Urinary bladder (tissue), 4 donors: ENCODE measurements around the gene NLGN1. TPM values are rescaled to one million over a fixed set of nuclear protein-coding genes. Genes with fewer than 3 reads are reported as not detected.
"Not testable (repeated sequence)": the region's sequence is repeated elsewhere in the genome, so short reads cannot be mapped to it uniquely, and the experiment has no call there.

Experiments used
- DNase-seq: peaks from one replicate; pipeline ENCODE4 v3.0.0-alpha.2; 2015; ENCODE audit errors: extremely low spot score
- H3K27ac ChIP-seq: one replicate; pipeline ENCODE4 v1.5.1; 2013; ENCODE audit warnings: low read depth, mild to moderate bottlenecking, moderate library complexity
- H3K36me3 ChIP-seq: one replicate; pipeline ENCODE4 v1.6.1; 2013; ENCODE audit warnings: mild to moderate bottlenecking, moderate library complexity; ENCODE audit not compliant: insufficient read depth
- H3K4me1 ChIP-seq: one replicate; pipeline ENCODE4 v1.6.1; 2013; ENCODE audit warnings: mild to moderate bottlenecking, moderate library complexity; ENCODE audit not compliant: insufficient read depth
- H3K4me3 ChIP-seq: one replicate; pipeline ENCODE4 v1.5.1; 2013; ENCODE audit warnings: low read depth, low read length
- WGBS: extraction: QIAGEN DNeasy Blood & Tissue Kit; methylation state at CpG from one replicate; pipeline ENCODE4 v1.1.7; 2013; 5-methylcytosine and 5-hydroxymethylcytosine counted together
- polyA plus RNA-seq: library from polyadenylated mRNA; stranded (reverse); fragments of 200-250 nt; gene quantifications from one replicate; pipeline ENCODE4 v1.2.3, GENCODE V29; 2013
- total RNA-seq: library from RNA; depleted of rRNA; stranded (reverse); fragments of >200 nt; gene quantifications from one replicate; pipeline ENCODE4 v1.2.3, GENCODE V29; 2014
- donor health status: healthy with polysubstance abuse.
- donor health status: healthy.

NLGN1 gene
- total and polyA plus RNA-seq, 2 donors: 8.4 to 51.8 TPM

DNA sequence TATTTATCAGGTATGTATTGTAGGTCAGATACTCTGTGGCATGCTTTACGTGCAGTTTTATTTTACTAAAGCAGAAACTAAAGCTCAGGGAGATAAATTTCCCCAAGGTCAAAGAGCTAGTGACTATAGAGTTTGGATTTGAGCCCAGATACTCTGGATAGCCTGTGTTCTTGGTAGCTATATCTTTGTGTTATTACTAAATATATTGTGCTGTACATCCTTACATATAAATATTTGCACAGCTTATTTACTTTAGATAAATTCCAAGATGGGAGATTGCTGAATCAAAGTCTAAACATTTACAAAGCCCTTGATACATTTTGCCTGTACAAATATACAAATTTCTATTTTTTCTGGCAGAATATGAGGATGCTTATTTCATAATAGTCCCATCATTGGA, 800.7 kb downstream of the NLGN1 start:
- Histone ChIP-seq H3K36me3 (no peaks in the 10 kb centered on the region), H3K4me3 (no peak overlapping the region), H3K4me1 (no peaks in the 10 kb centered on the region), H3K27ac (no peak overlapping the region)
- DNase-seq: peak; percentile 6
- WGBS: 41% methylated on average over 1 of the region's 1 CpG

DNA sequence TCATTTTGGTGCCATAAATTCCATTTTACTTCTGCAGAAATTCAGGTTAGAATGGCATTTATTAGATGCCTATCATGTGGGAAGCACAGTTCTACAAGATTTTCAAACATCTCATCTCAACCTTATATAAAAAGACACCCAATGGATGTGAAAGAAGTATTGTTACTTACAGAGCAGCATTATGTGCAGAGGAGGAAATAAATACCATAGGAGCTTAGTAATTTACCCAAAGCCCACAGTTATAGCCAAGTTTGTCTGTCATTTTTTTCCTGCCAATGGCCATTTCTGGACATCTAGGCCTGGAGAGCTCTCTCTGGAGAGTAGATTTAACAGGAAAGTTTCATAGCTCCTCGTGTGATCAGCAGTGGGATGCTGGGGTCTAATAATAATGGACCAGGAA, 802.2 kb downstream of the NLGN1 start:
- no peak for DNase-seq
- WGBS: 77% methylated on average over 1 of the region's 1 CpG
- Histone ChIP-seq H3K4me3 (no peak overlapping the region), H3K27ac (no peak overlapping the region), H3K4me1 (no peaks in the 10 kb centered on the region), H3K36me3 (no peaks in the 10 kb centered on the region)

- H3K27ac ChIP-seq: no peak overlapping the region
- no peak for DNase-seq
- WGBS: 79% methylated on average over 2 of the region's 2 CpGs
- no peaks in the 10 kb centered on the region for H3K36me3 ChIP-seq
- H3K4me1 ChIP-seq: no peaks in the 10 kb centered on the region
- no peak overlapping the region for H3K4me3 ChIP-seq
Observed at GRCh38 chr3:174202116-174202515, 804.6 kb downstream of the NLGN1 start.

- no peak for DNase-seq
- no peak overlapping the region for H3K27ac ChIP-seq
- H3K4me1 ChIP-seq: no peaks in the 10 kb centered on the region
- no peaks in the 10 kb centered on the region for H3K36me3 ChIP-seq
- H3K4me3 ChIP-seq: no peak overlapping the region
- 89% methylated on average over 1 of the region's 1 CpG for WGBS
Observed at GRCh38 chr3:174202561-174202960, 805.0 kb downstream of the NLGN1 start.

DNA sequence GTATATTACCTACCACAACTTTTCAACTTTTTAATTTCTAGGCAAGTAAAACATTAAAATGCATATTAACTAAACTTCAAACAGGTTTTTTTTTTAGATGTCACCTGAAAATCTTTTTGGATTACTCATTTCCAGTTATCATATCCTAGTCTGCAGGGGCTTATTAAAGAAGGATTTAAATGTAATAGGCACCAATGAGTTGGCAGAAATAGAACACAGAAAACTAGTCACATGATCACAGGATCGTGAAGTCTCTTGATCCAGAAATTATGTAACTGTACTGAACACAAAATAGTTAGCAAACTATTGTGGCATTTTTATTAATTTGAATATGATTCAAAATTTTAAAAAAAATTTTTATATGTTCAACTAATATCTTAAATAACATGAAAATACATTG, 807.2 kb downstream of the NLGN1 start:
- no peaks in the 10 kb centered on the region for H3K4me1 ChIP-seq
- H3K4me3 ChIP-seq: no peak overlapping the region
- no peak overlapping the region for H3K27ac ChIP-seq
- H3K36me3 ChIP-seq: no peaks in the 10 kb centered on the region
- DNase-seq: no peak
- WGBS: 59% methylated on average over 1 of the region's 1 CpG

- Histone ChIP-seq H3K27ac (no peak overlapping the region), H3K4me1 (no peaks in the 10 kb centered on the region), H3K4me3 (no peak overlapping the region), H3K36me3 (no peaks in the 10 kb centered on the region)
- 86% methylated on average over 4 of the region's 4 CpGs for WGBS
- DNase-seq: no peak
Observed at GRCh38 chr3:174206607-174207192, 809.2 kb downstream of the NLGN1 start.

DNA sequence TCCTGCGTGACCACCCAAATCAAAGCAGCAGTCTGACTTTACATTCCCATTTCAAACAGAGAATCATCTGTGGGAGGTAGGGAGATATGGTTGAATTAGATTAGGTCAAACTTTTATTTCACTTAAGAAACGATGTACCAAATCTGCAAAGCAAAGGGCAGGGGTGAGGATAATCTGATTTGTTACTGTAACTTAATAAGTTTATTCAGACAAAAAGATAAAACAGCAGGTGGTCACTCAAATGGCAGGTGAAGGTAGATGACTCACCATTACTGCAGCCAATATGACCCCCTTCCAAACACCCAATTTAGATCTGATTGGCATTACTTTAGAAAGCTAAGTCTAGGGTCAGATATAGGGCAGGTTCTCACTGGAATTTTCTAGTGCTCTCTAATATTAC, 810.6 kb downstream of the NLGN1 start:
- WGBS: 94% methylated on average over 2 of the region's 2 CpGs
- Histone ChIP-seq H3K27ac (no peak overlapping the region), H3K4me1 (no peaks in the 10 kb centered on the region), H3K4me3 (no peak overlapping the region), H3K36me3 (no peaks in the 10 kb centered on the region)
- DNase-seq: no peak

GRCh38 chr3:174211896-174212295, 814.4 kb downstream of the NLGN1 start:
- not testable (repeated sequence) for H3K4me3 ChIP-seq, DNase-seq, H3K36me3 ChIP-seq, H3K4me1 ChIP-seq, H3K27ac ChIP-seq
- WGBS: 96% methylated on average over 24 of the region's 24 CpGs

- H3K4me3 ChIP-seq: no peak overlapping the region
- H3K27ac ChIP-seq: no peak overlapping the region
- WGBS: 56% methylated on average over 5 of the region's 5 CpGs
- H3K4me1 ChIP-seq: no peaks in the 10 kb centered on the region
- H3K36me3 ChIP-seq: no peaks in the 10 kb centered on the region
- no peak for DNase-seq
Observed at GRCh38 chr3:174215456-174215855, 817.9 kb downstream of the NLGN1 start.

- WGBS: 94% methylated on average over 2 of the region's 2 CpGs
- no peak for DNase-seq
- no peak overlapping the region for H3K4me3 ChIP-seq
- H3K27ac ChIP-seq: no peak overlapping the region
- H3K36me3 ChIP-seq: no peaks in the 10 kb centered on the region
- H3K4me1 ChIP-seq: no peaks in the 10 kb centered on the region
Observed at GRCh38 chr3:174216019-174216418, 818.5 kb downstream of the NLGN1 start.

- Histone ChIP-seq H3K36me3 (no peaks in the 10 kb centered on the region), H3K4me1 (no peaks in the 10 kb centered on the region), H3K4me3 (no peak overlapping the region), H3K27ac (no peak overlapping the region)
- 72% methylated on average over 3 of the region's 3 CpGs for WGBS
- DNase-seq: no peak
Observed at GRCh38 chr3:174216946-174217718, 819.6 kb downstream of the NLGN1 start.

- Histone ChIP-seq H3K36me3 (no peaks in the 10 kb centered on the region), H3K4me1 (no peaks in the 10 kb centered on the region), H3K4me3 (no peak overlapping the region), H3K27ac (no peak overlapping the region)
- 99% methylated on average over 1 of the region's 1 CpG for WGBS
- DNase-seq: no peak
Observed at GRCh38 chr3:174218016-174218415, 820.5 kb downstream of the NLGN1 start.

- H3K4me3 ChIP-seq: no peak overlapping the region
Observed at GRCh38 chr3:174219738-174220137, 822.2 kb downstream of the NLGN1 start.

DNA sequence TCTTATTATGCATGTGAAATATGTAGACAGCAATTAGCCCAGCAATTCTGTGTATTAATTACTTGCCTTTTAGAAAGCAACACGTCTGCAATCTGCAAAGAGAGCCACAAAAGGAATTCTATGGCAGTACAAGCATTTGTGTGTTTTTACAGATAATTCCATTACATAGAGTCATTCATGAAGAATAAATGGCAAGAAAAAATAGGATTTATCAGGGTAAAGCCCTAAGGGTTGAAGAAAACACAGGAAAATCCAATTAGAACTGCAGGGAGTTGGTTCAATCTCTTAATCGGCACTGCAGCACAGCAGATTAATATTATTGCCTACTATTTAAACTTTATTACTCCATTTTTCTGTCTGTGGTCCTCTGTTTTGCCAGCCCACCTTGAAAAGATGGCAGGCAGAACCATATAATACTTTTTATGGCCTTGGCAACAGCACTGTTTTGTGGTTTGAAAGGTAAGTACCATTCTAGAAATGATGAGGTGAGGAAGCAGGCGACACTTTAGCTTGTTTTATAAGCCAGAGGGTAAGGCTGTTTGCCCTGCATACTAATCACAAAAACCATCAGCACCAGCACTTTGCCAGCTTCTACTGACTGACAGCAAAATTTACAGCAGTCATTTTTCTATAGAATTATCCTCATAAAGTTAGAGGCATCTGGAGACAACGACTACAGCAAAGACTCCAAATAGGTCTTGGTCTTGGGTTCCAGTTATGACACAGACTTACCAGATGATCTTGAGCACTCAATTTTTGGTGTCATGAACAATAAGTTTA, 823.4 kb downstream of the NLGN1 start:
- WGBS: 58% methylated on average over 4 of the region's 4 CpGs
- no peak overlapping the region for H3K27ac ChIP-seq
- no peaks in the 10 kb centered on the region for H3K36me3 ChIP-seq
- H3K4me3 ChIP-seq: no peak overlapping the region
- DNase-seq: no peak
- no peaks in the 10 kb centered on the region for H3K4me1 ChIP-seq

More at GRCh38 chr3:174219738-174220137, 822.2 kb downstream of the NLGN1 start:
- no peak overlapping the region for H3K27ac ChIP-seq
- no peaks in the 10 kb centered on the region for H3K36me3 ChIP-seq
- H3K4me1 ChIP-seq: no peaks in the 10 kb centered on the region
- DNase-seq: no peak
- 58% methylated on average over 3 of the region's 3 CpGs for WGBS
